HG02885 (cell line): ENCODE measurements around the gene MAOB.
"Not testable (repeated sequence)": the region's sequence is repeated elsewhere in the genome, so short reads cannot be mapped to it uniquely, and the experiment has no call there.

Experiments used
- ATAC-seq: cut with Tn5 transposase; IDR thresholded peaks from one replicate; pipeline ENCODE4 v1.9.1; 2021; ENCODE audit warnings: mild to moderate bottlenecking; ENCODE audit not compliant: unreplicated experiment, poor library complexity

The MAOB gene

GRCh38 chrX:43882294-43882681 lies at the start of gene MAOB:
Gene MAOB (minus strand): TSS chrX:43882450. CDS start chrX:43882299, 151 bp downstream.
- ATAC-seq, result no peak

GRCh38 chrX:43922032-43922431 lies 39.8 kb upstream of the MAOB start:
- not testable (repeated sequence) for ATAC-seq

- not testable (repeated sequence) for ATAC-seq
These were observed 28.5 kb upstream of the MAOB start for GRCh38 chrX:43910772-43911171.

- no peak for ATAC-seq
These were observed 27.8 kb upstream of the MAOB start for GRCh38 chrX:43910012-43910411.

GRCh38 chrX:43909141-43909540 lies 26.9 kb upstream of the MAOB start:
- no peak for ATAC-seq

- ATAC-seq, result no peak
These were observed 17.9 kb upstream of the MAOB start for GRCh38 chrX:43899878-43900815.

GRCh38 chrX:43898406-43899035 lies 16.3 kb upstream of the MAOB start:
- no peak for ATAC-seq

- no peak for ATAC-seq
These were observed 15.0 kb upstream of the MAOB start for GRCh38 chrX:43897290-43897689.

- no peak for ATAC-seq
These were observed 10.2 kb upstream of the MAOB start for GRCh38 chrX:43892336-43892870.

GRCh38 chrX:43885617-43886016 lies 3.4 kb upstream of the MAOB start:
- no peak for ATAC-seq

- no peak for ATAC-seq
These were observed 598 bp downstream of the MAOB start for GRCh38 chrX:43881410-43882293.

- no peak for ATAC-seq
These were observed 1.8 kb downstream of the MAOB start for GRCh38 chrX:43880425-43880824.

- no peak for ATAC-seq
These were observed 3.2 kb downstream of the MAOB start for GRCh38 chrX:43878906-43879526.

GRCh38 chrX:43876680-43877079 lies 5.6 kb downstream of the MAOB start:
- no peak for ATAC-seq

GRCh38 chrX:43870758-43871419 lies 11.4 kb downstream of the MAOB start:
- ATAC-seq, result no peak

- no peak for ATAC-seq
These were observed 12.2 kb downstream of the MAOB start for GRCh38 chrX:43870011-43870410.

- no peak for ATAC-seq
These were observed 13.5 kb downstream of the MAOB start for GRCh38 chrX:43868791-43869190.

- no peak for ATAC-seq
These were observed 15.8 kb downstream of the MAOB start for GRCh38 chrX:43866423-43866822.

- ATAC-seq, result no peak
These were observed 16.5 kb downstream of the MAOB start for GRCh38 chrX:43865791-43866190.
